OCI-LY1 (cell line): ENCODE data around the gene EMID1.
A peak's percentile ranks its signal among the peaks of the same experiment; 100 is the strongest.

ENCODE experiments used
- H2AFZ ChIP-seq: fragments of 200-600 bp; sonication (generic), shearing (Covaris generic); 2 replicates; pipeline ENCODE4 v1.6.0; 2014; ENCODE audit warnings: antibody characterized with exemption, mild to moderate bottlenecking, low read length
- H3F3A ChIP-seq: fragments of 200-600 bp; sonication (generic), shearing (Covaris generic); 2 replicates; pipeline ENCODE4 v1.6.0; 2014; ENCODE audit warnings: mild to moderate bottlenecking, antibody characterized with exemption, low read length, moderate library complexity; ENCODE audit not compliant: insufficient read depth
- H3K27ac ChIP-seq: fragments of 200-600 bp; sonication (generic); 2 replicates; pipeline ENCODE4 v1.5.1; 2014; ENCODE audit warnings: low read length, mixed run types, mild to moderate bottlenecking, low read depth; ENCODE audit not compliant: poor library complexity, severe bottlenecking
- H3K27me3 ChIP-seq: fragments of 200-600 bp; sonication (generic); 2 replicates; pipeline ENCODE4 v1.6.0; 2014; ENCODE audit warnings: antibody characterized with exemption, mild to moderate bottlenecking, low read length, moderate library complexity; ENCODE audit not compliant: insufficient read depth
- H3K36me3 ChIP-seq: fragments of 200-600 bp; sonication (generic); 2 replicates; pipeline ENCODE4 v1.6.1; 2014; ENCODE audit warnings: mild to moderate bottlenecking, antibody characterized with exemption, low read length, moderate library complexity, mixed read lengths; ENCODE audit not compliant: insufficient read depth
- H3K4me1 ChIP-seq: fragments of 200-600 bp; sonication (generic); 2 replicates; pipeline ENCODE4 v1.5.1; 2014; ENCODE audit warnings: mild to moderate bottlenecking, low read length, moderate library complexity; ENCODE audit not compliant: insufficient read depth, severe bottlenecking
- H3K4me2 ChIP-seq: fragments of 200-600 bp; sonication (generic), shearing (Covaris generic); 2 replicates; pipeline ENCODE4 v1.6.1; 2014; ENCODE audit warnings: low read length
- H3K4me3 ChIP-seq: fragments of 200-600 bp; sonication (generic); 2 replicates; pipeline ENCODE4 v1.5.1; 2014; ENCODE audit warnings: low read length, low read depth, mild to moderate bottlenecking, mixed read lengths; ENCODE audit not compliant: poor library complexity, severe bottlenecking
- H3K79me2 ChIP-seq: fragments of 200-600 bp; shearing (Covaris generic); 2 replicates; pipeline ENCODE4 v1.6.1; 2016; ENCODE audit warnings: mixed run types, low read length, mixed read lengths; ENCODE audit not compliant: insufficient read depth
- H3K9ac ChIP-seq: fragments of 200-600 bp; sonication (generic), shearing (Covaris generic); 2 replicates; pipeline ENCODE4 v1.6.1; 2014; ENCODE audit warnings: mild to moderate bottlenecking, low read length, mixed read lengths
- H3K9me2 ChIP-seq: fragments of 200-600 bp; sonication (generic), shearing (Covaris generic); 2 replicates; pipeline ENCODE4 v1.6.1; 2014; ENCODE audit warnings: low read depth, mild to moderate bottlenecking, low read length, mixed read lengths
- H3K9me3 ChIP-seq: fragments of 200-600 bp; shearing (Covaris generic); 2 replicates; pipeline ENCODE4 v1.6.1; 2014; ENCODE audit warnings: low read length, mixed read lengths
- H4K20me1 ChIP-seq: fragments of 200-600 bp; sonication (generic), shearing (Covaris generic); 2 replicates; pipeline ENCODE4 v1.6.0; 2016; ENCODE audit warnings: mild to moderate bottlenecking, low read length; ENCODE audit not compliant: insufficient read depth
- EZH2 ChIP-seq: fragments of 200-600 bp; sonication (generic), shearing (Covaris generic); IDR thresholded peaks from 2 replicates; pipeline ENCODE4 v1.8.0; 2017; ENCODE audit warnings: borderline replicate concordance, mixed run types, mild to moderate bottlenecking, antibody characterized with exemption, low read length, moderate library complexity, mixed read lengths
- TF ChIP-seq, protein P1 (sequence below): fragments of 200-600 bp; sonication (generic), shearing (Covaris generic); IDR thresholded peaks from 2 replicates; pipeline ENCODE4 v1.5.1; 2017; ENCODE audit warnings: mild to moderate bottlenecking, antibody characterized with exemption, low read length, moderate library complexity, mixed read lengths

The EMID1 gene

DNA sequence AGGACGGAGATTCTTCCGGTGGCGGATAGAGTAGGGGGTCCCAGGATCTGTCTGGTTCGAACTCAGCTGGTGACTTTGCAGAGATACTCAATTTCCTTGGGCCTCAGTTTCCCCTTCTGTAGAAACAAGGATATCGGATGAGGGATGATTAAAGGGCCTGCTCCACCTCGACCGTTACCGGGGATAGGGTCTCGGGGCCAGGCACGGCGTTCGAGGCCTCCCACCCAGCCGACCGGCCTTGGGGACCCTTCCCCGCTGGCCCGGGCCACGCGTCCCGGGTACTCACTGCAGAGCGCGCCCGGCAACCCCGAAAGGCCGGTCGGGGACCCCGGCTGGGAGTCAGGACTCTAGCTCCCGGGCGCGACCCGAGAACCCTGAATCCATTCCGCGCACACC is 61.8 kb downstream of the EMID1 start:
- Histone ChIP-seq H3K9ac (peak overlapping the region; percentile 98), H3K9me3 (no peaks in the 10 kb centered on the region), H3F3A (no peaks in the 10 kb centered on the region), H3K79me2 (peaks cover 51% of the 10 kb centered on the region), H3K4me2 (peak overlapping the region; percentile 96), H2AFZ (no peak overlapping the region), H4K20me1 (no peaks in the 10 kb centered on the region), H3K27ac (peak overlapping the region; percentile 82), H3K27me3 (no peaks in the 10 kb centered on the region), H3K9me2 (no peaks in the 10 kb centered on the region), H3K36me3 (peaks cover 65% of the 10 kb centered on the region), H3K4me1 (peaks cover 39% of the 10 kb centered on the region), H3K4me3 (peak overlapping the region; percentile 97)
- no peak for TF ChIP-seq EZH2
- TF ChIP-seq, protein P1, sequence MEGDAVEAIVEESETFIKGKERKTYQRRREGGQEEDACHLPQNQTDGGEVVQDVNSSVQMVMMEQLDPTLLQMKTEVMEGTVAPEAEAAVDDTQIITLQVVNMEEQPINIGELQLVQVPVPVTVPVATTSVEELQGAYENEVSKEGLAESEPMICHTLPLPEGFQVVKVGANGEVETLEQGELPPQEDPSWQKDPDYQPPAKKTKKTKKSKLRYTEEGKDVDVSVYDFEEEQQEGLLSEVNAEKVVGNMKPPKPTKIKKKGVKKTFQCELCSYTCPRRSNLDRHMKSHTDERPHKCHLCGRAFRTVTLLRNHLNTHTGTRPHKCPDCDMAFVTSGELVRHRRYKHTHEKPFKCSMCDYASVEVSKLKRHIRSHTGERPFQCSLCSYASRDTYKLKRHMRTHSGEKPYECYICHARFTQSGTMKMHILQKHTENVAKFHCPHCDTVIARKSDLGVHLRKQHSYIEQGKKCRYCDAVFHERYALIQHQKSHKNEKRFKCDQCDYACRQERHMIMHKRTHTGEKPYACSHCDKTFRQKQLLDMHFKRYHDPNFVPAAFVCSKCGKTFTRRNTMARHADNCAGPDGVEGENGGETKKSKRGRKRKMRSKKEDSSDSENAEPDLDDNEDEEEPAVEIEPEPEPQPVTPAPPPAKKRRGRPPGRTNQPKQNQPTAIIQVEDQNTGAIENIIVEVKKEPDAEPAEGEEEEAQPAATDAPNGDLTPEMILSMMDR = no peak

DNA sequence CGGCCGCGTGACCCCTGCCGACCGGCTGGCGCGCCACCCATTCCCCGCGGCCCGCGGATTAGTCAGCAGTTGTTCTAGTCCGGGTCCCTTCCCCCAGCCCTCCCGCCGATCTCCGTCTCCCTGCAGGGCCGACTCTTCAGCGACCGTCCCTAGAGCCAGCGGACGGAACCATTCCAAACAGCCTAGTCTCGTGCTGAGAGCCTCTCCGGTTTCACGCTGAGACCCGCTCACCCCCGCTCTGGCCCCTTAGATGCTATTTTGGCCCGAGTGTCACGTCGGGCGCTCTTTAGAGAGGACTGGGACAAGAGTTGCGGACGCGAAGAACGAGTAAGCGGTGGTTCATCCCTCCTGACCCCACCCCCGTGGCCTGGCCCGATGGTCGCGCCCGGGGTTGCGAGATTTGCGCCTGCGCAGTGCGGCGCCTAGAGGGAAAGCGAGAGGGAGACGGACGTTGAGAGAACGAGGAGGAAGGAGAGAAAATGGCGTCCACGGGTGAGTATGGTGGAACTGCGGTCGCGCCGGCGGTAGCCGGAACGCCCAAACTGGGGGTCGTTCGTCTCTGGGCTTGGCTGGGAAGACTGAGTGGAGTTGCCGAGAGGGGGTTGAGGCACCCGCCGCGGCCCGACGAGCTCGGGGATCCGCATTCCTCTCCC is 62.3 kb downstream of the EMID1 start, which contains the start of the genes EWSR1 and RHBDD3:
TSS of gene EWSR1 (plus strand) at position 411 of the 653 bp plus-strand sequence. CDS start at position 480, 69 bp downstream.
TSS of gene RHBDD3 (minus strand) at position 124 of the 653 bp plus-strand sequence. CDS start 2,355 bp downstream, outside the sequence.
- peak within 1 kb of the TSS; percentile 96 for H3K4me2 ChIP-seq
- H3K27ac ChIP-seq = peak within 1 kb of the TSS; percentile 82
- no peak within 1 kb of the TSS for H2AFZ ChIP-seq
- H3K36me3 ChIP-seq = peaks cover 70% of the 10 kb centered on the region
- H3K27me3 ChIP-seq = no peaks in the 10 kb centered on the region
- no peaks in the 10 kb centered on the region for H3K9me2 ChIP-seq
- H3K9ac ChIP-seq = peak within 1 kb of the TSS; percentile 98
- H3F3A ChIP-seq = no peaks in the 10 kb centered on the region
- H4K20me1 ChIP-seq = no peaks in the 10 kb centered on the region
- H3K79me2 ChIP-seq = peaks cover 56% of the 10 kb centered on the region
- no peaks in the 10 kb centered on the region for H3K9me3 ChIP-seq
- H3K4me1 ChIP-seq = peaks cover 39% of the 10 kb centered on the region
- H3K4me3 ChIP-seq = peak within 1 kb of the TSS; percentile 97
- TF ChIP-seq, protein P1 = no peak
- TF ChIP-seq EZH2 = no peak

DNA sequence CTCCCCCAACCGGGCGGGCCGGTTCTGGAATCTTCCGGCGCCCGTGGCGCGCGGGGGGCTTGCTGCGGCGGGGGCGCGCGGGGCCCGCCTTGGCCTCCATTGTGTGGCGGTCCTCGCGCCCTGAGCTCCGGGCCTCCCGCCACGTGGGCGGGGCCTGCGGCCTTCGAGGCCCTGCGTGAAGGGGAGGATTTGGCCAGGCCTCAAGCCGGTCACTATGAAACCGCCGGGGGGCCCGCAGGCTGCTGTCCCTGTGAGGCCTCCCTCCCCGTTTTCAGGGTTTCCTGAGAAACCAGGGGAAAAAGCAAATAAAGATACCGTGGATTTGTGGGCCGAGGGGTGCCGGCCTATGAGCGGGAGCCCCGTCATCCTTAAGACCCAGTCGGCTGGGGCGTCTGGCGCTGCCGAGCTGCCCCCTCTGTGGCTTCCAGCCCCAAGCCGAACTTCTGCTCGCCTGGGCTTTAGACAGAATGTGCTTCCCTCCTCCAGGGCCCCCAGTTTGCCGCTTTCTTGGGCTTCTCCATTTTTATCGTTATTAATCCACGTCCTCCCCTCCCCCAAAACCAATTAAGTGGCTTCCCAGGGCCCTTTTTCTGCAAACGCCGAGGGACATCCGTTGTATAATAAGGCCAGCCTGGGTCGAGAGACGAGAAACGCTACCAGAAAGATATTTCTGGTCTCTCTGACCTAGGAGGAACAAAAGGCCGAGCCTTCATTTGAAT is 63.0 kb downstream of the EMID1 start:
- no peaks in the 10 kb centered on the region for H3K9me3 ChIP-seq
- no peaks in the 10 kb centered on the region for H3F3A ChIP-seq
- H3K27ac ChIP-seq = peak overlapping the region; percentile 82
- H4K20me1 ChIP-seq = no peaks in the 10 kb centered on the region
- H3K4me2 ChIP-seq = peak overlapping the region; percentile 96
- peak overlapping the region; percentile 97 for H3K4me3 ChIP-seq
- H3K27me3 ChIP-seq = no peaks in the 10 kb centered on the region
- H3K79me2 ChIP-seq = peaks cover 63% of the 10 kb centered on the region
- peak overlapping the region; percentile 98 for H3K9ac ChIP-seq
- no peaks in the 10 kb centered on the region for H3K9me2 ChIP-seq
- no peak overlapping the region for H2AFZ ChIP-seq
- H3K36me3 ChIP-seq = peaks cover 77% of the 10 kb centered on the region
- H3K4me1 ChIP-seq = peaks cover 39% of the 10 kb centered on the region
- TF ChIP-seq, protein P1 = no peak
- no peak for TF ChIP-seq EZH2
